ENCODE measurements around the gene ABCC5.

The ABCC5 gene

GRCh38 chr3:184011937-184012889, 5.5 kb downstream of the ABCC5 start:
- POLR2A ChIA-PET, result no interaction called here

GRCh38 chr3:184011230-184011876, 6.3 kb downstream of the ABCC5 start:
- Histone ChIP-seq H3K4me3 (ENCODE audit: low read depth, low read length) (no peak overlapping the region), H3K9me3 (ENCODE audit: control insufficient read depth, insufficient read depth, low read depth, low read length) (no peaks in the 10 kb centered on the region), H3K4me1 (ENCODE audit: control insufficient read depth, insufficient read depth, low read length) (peaks cover under 1% of the 10 kb centered on the region; the same call in 1 of the 2 replicates), H3K27ac (ENCODE audit: extremely low read depth, low read depth, low read length) (no peak overlapping the region), H3K36me3 (ENCODE audit: control insufficient read depth in 2 of 2, insufficient read depth in 1 of 2, low read length in 2 of 2) (peaks cover 3 to 48% of the 10 kb centered on the region in 2 experiments)
- ChIA-PET CTCF (no interaction called here), POLR2A (no interaction called here)
- TF ChIP-seq ZBTB10 (tag by site-specific recombination; IDR thresholded peaks at IDR 0.05) (no peak), OVOL3 (tag by site-specific recombination; IDR thresholded peaks at IDR 0.05) (no peak), ZSCAN30 (tag by site-specific recombination; IDR thresholded peaks at IDR 0.05) (no peak), ZNF366 (tag by site-specific recombination; conservative IDR thresholded peaks at IDR 0.05) (no peak), ZNF221 (tag by site-specific recombination; IDR thresholded peaks at IDR 0.05; ENCODE audit: borderline replicate concordance) (no peak), ZNF596 (tag by site-specific recombination; IDR thresholded peaks at IDR 0.05) (no peak), ZSCAN18 (tag by site-specific recombination; IDR thresholded peaks at IDR 0.05) (no peak), KLF1 (tag by site-specific recombination; IDR thresholded peaks at IDR 0.05) (no peak)

More at GRCh38 chr3:184011937-184012889, 5.5 kb downstream of the ABCC5 start:
- no peaks in the 10 kb centered on the region for H3K9me3 ChIP-seq (ENCODE audit: control insufficient read depth, insufficient read depth, low read depth, low read length)
- no peaks in the 10 kb centered on the region for H3K4me1 ChIP-seq (ENCODE audit: control insufficient read depth, insufficient read depth, low read length)
- TF ChIP-seq ZNF529 (tag by site-specific recombination; IDR thresholded peaks at IDR 0.05; ENCODE audit: insufficient replicate concordance) (peak; percentile 99), OSR2 (tag by site-specific recombination; IDR thresholded peaks at IDR 0.05) (no peak), ZFP37 (tag by site-specific recombination; IDR thresholded peaks at IDR 0.05) (no peak), REST (tag by site-specific recombination; IDR thresholded peaks at IDR 0.05) (no peak)
- CTCF ChIA-PET, result interaction anchor here (0.6 to 0.8 kb wide), 2 partner anchors 18 to 359 kb away, joined by 3 to 4 read pairs; no protein-coding TSS in a partner anchor
- no peak overlapping the region for H3K4me3 ChIP-seq (ENCODE audit: low read depth, low read length)
- H3K27ac ChIP-seq (ENCODE audit: extremely low read depth, low read depth, low read length), result no peak overlapping the region
- H3K36me3 ChIP-seq (ENCODE audit: control insufficient read depth in 2 of 2, insufficient read depth in 1 of 2, low read length in 2 of 2), result peaks cover 3 to 48% of the 10 kb centered on the region in 2 experiments
